Measurements from ENCODE around the gene CD53.
"Not testable (repeated sequence)": the region's sequence is repeated elsewhere in the genome, so short reads cannot be mapped to it uniquely, and the experiment has no call there.

The CD53 gene

GRCh38 chr1:110872745-110873720 is at the start of gene CD53:
Gene CD53 (plus strand): TSS chr1:110873148. CDS start chr1:110891409, 18,261 bp downstream.
- no peak for DNase-seq (ENCODE audit: low spot score)

- no peak for DNase-seq (ENCODE audit: low spot score)
Observed at GRCh38 chr1:110824192-110824591, 48.8 kb upstream of the CD53 start.

GRCh38 chr1:110829955-110830553 is 42.9 kb upstream of the CD53 start:
- peak; percentile 59 for DNase-seq (ENCODE audit: low spot score)

- not testable (repeated sequence) for DNase-seq (ENCODE audit: low spot score)
Observed at GRCh38 chr1:110833779-110834178, 39.2 kb upstream of the CD53 start.

GRCh38 chr1:110846861-110847260 is 26.1 kb upstream of the CD53 start:
- DNase-seq (ENCODE audit: low spot score), result no peak

GRCh38 chr1:110850145-110850544 is 22.8 kb upstream of the CD53 start:
- no peak for DNase-seq (ENCODE audit: low spot score)

- DNase-seq (ENCODE audit: low spot score), result no peak
Observed at GRCh38 chr1:110850627-110851026, 22.3 kb upstream of the CD53 start.

- DNase-seq (ENCODE audit: low spot score), result no peak
Observed at GRCh38 chr1:110853135-110853534, 19.8 kb upstream of the CD53 start.

GRCh38 chr1:110856410-110856809 is 16.5 kb upstream of the CD53 start:
- DNase-seq (ENCODE audit: low spot score), result no peak

GRCh38 chr1:110857964-110858948 is 14.7 kb upstream of the CD53 start:
- no peak for DNase-seq (ENCODE audit: low spot score)

- no peak for DNase-seq (ENCODE audit: low spot score)
Observed at GRCh38 chr1:110859062-110859461, 13.9 kb upstream of the CD53 start.

GRCh38 chr1:110860174-110860573 is 12.8 kb upstream of the CD53 start:
- no peak for DNase-seq (ENCODE audit: low spot score)

- DNase-seq (ENCODE audit: low spot score), result not testable (repeated sequence)
Observed at GRCh38 chr1:110860620-110861019, 12.3 kb upstream of the CD53 start.

- not testable (repeated sequence) for DNase-seq (ENCODE audit: low spot score)
Observed at GRCh38 chr1:110861942-110862341, 11.0 kb upstream of the CD53 start.

- DNase-seq (ENCODE audit: low spot score), result no peak
Observed at GRCh38 chr1:110864287-110864686, 8.7 kb upstream of the CD53 start.

- no peak for DNase-seq (ENCODE audit: low spot score)
Observed at GRCh38 chr1:110870721-110871388, 2.1 kb upstream of the CD53 start.

- DNase-seq (ENCODE audit: low spot score), result no peak
Observed at GRCh38 chr1:110872366-110872744, 593 bp upstream of the CD53 start.

GRCh38 chr1:110873856-110874255 is 908 bp downstream of the CD53 start:
- DNase-seq (ENCODE audit: low spot score), result no peak

GRCh38 chr1:110874324-110875215 is 1.6 kb downstream of the CD53 start:
- no peak for DNase-seq (ENCODE audit: low spot score)

GRCh38 chr1:110875216-110875731 is 2.3 kb downstream of the CD53 start:
- DNase-seq (ENCODE audit: low spot score), result no peak
